HG03520 (cell line): ENCODE data around the gene CLDN22.

Source experiments
- ATAC-seq: cut with Tn5 transposase; IDR thresholded peaks from one replicate; pipeline ENCODE4 v1.9.1; 2021; ENCODE audit warnings: mild to moderate bottlenecking, moderate library complexity; ENCODE audit not compliant: unreplicated experiment

Gene CLDN22

GRCh38 chr4:183285886-183286285 is 34.2 kb downstream of the CLDN22 start:
- no peak for ATAC-seq

GRCh38 chr4:183284965-183285364 is 35.1 kb downstream of the CLDN22 start:
- no peak for ATAC-seq

GRCh38 chr4:183284258-183284785 is 35.8 kb downstream of the CLDN22 start:
- ATAC-seq: no peak

GRCh38 chr4:183276106-183276505 is 44.0 kb downstream of the CLDN22 start:
- no peak for ATAC-seq

GRCh38 chr4:183272384-183272783 is 47.7 kb downstream of the CLDN22 start:
- no peak for ATAC-seq

GRCh38 chr4:183268556-183268955 is 51.5 kb downstream of the CLDN22 start:
- ATAC-seq: no peak
